PC-9 (cell line): Measurements from ENCODE around the gene PPP2R2B. TPM values are rescaled to one million over a fixed set of nuclear protein-coding genes. Genes with fewer than 3 reads are reported as not detected.

Experiments
- BruUV-seq: library from RNA; stranded (reverse); fragments of 400-500 nt; replicated peaks from 2 replicates; lab custom pipeline; 2021; lab: Mats Ljungman, UMichigan
- CTCF ChIA-PET: fragments of 300-600 bp; sonication (Branson Sonifier 250); formaldehyde crosslinking; loops from one replicate; lab custom pipeline; 2022; ENCODE audit warnings: antibody characterized with exemption; lab: Charles Lee
- POLR2A ChIA-PET: fragments of 300-600 bp; sonication (Branson Sonifier 250); formaldehyde crosslinking; loops from one replicate; lab custom pipeline; 2022; ENCODE audit warnings: antibody characterized with exemption; ENCODE audit not compliant: unreplicated experiment; lab: Charles Lee
- DNase-seq, 2 experiments: peaks; one replicate each; pipeline versions ENCODE4 v3.0.0 to v3.0.0-alpha.2; 2015 to 2022; ENCODE audit warnings: mixed read lengths in 1 of 2
- H2AFZ ChIP-seq: fragments of 200-600 bp; sonication (generic); 2 replicates; pipeline ENCODE4 v1.8.1; 2017; ENCODE audit warnings: antibody characterized with exemption
- H3F3A ChIP-seq: fragments of 200-600 bp; sonication (generic); 2 replicates; pipeline ENCODE4 v1.8.1; 2017; ENCODE audit warnings: antibody characterized with exemption, mild to moderate bottlenecking, low read depth; ENCODE audit not compliant: insufficient read depth
- H3K27ac ChIP-seq: fragments of 200-600 bp; sonication (generic); 2 replicates; pipeline ENCODE4 v1.6.1; 2016; ENCODE audit warnings: mixed run types
- H3K27me3 ChIP-seq: fragments of 200-600 bp; sonication (generic); 2 replicates; pipeline ENCODE4 v1.6.1; 2016; ENCODE audit warnings: low read depth, mixed run types; ENCODE audit not compliant: insufficient read depth
- H3K36me3 ChIP-seq: fragments of 200-600 bp; sonication (generic); 2 replicates; pipeline ENCODE4 v1.6.1; 2016; ENCODE audit warnings: low read depth, mixed run types
- H3K4me1 ChIP-seq: fragments of 200-600 bp; sonication (generic); replicated peaks from 2 replicates; pipeline ENCODE4 v1.6.1; 2016; ENCODE audit warnings: mixed run types; ENCODE audit not compliant: insufficient read depth
- H3K4me2 ChIP-seq: fragments of 200-600 bp; sonication (generic); 2 replicates; pipeline ENCODE4 v1.6.1; 2017; ENCODE audit warnings: mixed run types
- H3K4me3 ChIP-seq: fragments of 200-600 bp; sonication (generic); 2 replicates; pipeline ENCODE4 v1.6.1; 2016; ENCODE audit warnings: mixed run types
- H3K79me2 ChIP-seq: fragments of 200-600 bp; sonication (generic); 2 replicates; pipeline ENCODE4 v1.6.1; 2017; ENCODE audit warnings: low read depth, mixed run types
- H3K9me2 ChIP-seq: fragments of 200-600 bp; sonication (generic); 2 replicates; pipeline ENCODE4 v1.8.1; 2017; ENCODE audit warnings: mild to moderate bottlenecking; ENCODE audit not compliant: insufficient read depth
- H3K9me3 ChIP-seq: fragments of 200-600 bp; sonication (generic); 2 replicates; pipeline ENCODE4 v1.8.1; 2016; ENCODE audit warnings: low read depth; ENCODE audit not compliant: insufficient read depth
- H4K20me1 ChIP-seq: fragments of 200-600 bp; sonication (generic); 2 replicates; pipeline ENCODE4 v1.8.1; 2017; ENCODE audit not compliant: insufficient read depth
- EZH2 ChIP-seq: fragments of 200-600 bp; sonication (generic); IDR thresholded peaks from 2 replicates; pipeline ENCODE4 v1.8.0; 2017; ENCODE audit warnings: antibody characterized with exemption, low read depth
- intact Hi-C: fragments of 100-400 bp; cut with micrococcal nuclease; formaldehyde crosslinking; loops from one replicate; pipeline ENCODE4 v1.10.0; 2022; ENCODE audit not compliant: unreplicated experiment
- total RNA-seq: library from RNA; stranded (reverse); gene quantifications from 2 replicates; pipeline ENCODE4 v1.2.3, GENCODE V29; 2021
- TF ChIP-seq, protein P1 (sequence below): fragments of 200-600 bp; sonication (generic); conservative IDR thresholded peaks from 2 replicates; pipeline ENCODE4 v1.6.1; 2017; ENCODE audit warnings: mixed run types, antibody characterized with exemption, mild to moderate bottlenecking, moderate library complexity

PPP2R2B gene
- total RNA-seq, 1 experiment from 2014 or later = not detected

- no peaks in the 10 kb centered on the region for H3K9me3 ChIP-seq
- DNase-seq = no peak
- no peaks in the 10 kb centered on the region for H4K20me1 ChIP-seq
- no peak overlapping the region for H2AFZ ChIP-seq
- no peak overlapping the region for H3K4me2 ChIP-seq
- no peaks in the 10 kb centered on the region for H3F3A ChIP-seq
- no peak for TF ChIP-seq EZH2
- TF ChIP-seq, protein P1, sequence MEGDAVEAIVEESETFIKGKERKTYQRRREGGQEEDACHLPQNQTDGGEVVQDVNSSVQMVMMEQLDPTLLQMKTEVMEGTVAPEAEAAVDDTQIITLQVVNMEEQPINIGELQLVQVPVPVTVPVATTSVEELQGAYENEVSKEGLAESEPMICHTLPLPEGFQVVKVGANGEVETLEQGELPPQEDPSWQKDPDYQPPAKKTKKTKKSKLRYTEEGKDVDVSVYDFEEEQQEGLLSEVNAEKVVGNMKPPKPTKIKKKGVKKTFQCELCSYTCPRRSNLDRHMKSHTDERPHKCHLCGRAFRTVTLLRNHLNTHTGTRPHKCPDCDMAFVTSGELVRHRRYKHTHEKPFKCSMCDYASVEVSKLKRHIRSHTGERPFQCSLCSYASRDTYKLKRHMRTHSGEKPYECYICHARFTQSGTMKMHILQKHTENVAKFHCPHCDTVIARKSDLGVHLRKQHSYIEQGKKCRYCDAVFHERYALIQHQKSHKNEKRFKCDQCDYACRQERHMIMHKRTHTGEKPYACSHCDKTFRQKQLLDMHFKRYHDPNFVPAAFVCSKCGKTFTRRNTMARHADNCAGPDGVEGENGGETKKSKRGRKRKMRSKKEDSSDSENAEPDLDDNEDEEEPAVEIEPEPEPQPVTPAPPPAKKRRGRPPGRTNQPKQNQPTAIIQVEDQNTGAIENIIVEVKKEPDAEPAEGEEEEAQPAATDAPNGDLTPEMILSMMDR = no peak
- H3K4me1 ChIP-seq = no peaks in the 10 kb centered on the region
- ChIA-PET POLR2A (no interaction called here), CTCF (no interaction called here)
- intact Hi-C loops = no loop called here
- H3K27ac ChIP-seq = no peak overlapping the region
- no peaks in the 10 kb centered on the region for H3K36me3 ChIP-seq
- no peaks in the 10 kb centered on the region for H3K9me2 ChIP-seq
- peaks cover 5% of the 10 kb centered on the region; the same call in 1 of the 2 replicates for H3K27me3 ChIP-seq
- BruUV-seq = no TSS peak
- no peaks in the 10 kb centered on the region for H3K79me2 ChIP-seq
- no peak overlapping the region for H3K4me3 ChIP-seq
Measured at GRCh38 chr5:146781157-146781556, 97.4 kb downstream of the PPP2R2B start.

- Histone ChIP-seq H3K4me1 (no peaks in the 10 kb centered on the region), H3K27me3 (peaks cover 5% of the 10 kb centered on the region; the same call in 1 of the 2 replicates), H3K9me3 (no peaks in the 10 kb centered on the region), H3F3A (no peaks in the 10 kb centered on the region), H3K9me2 (0 out of 2 replicates have a peak, but pooled peaks cover 1% of the 10 kb centered on the region), H2AFZ (no peak overlapping the region), H3K4me3 (no peak overlapping the region), H4K20me1 (no peaks in the 10 kb centered on the region), H3K4me2 (no peak overlapping the region), H3K27ac (no peak overlapping the region), H3K36me3 (no peaks in the 10 kb centered on the region), H3K79me2 (no peaks in the 10 kb centered on the region)
- intact Hi-C loops = no loop called here
- no TSS peak for BruUV-seq
- ChIA-PET CTCF (no interaction called here), POLR2A (no interaction called here)
- no peak for TF ChIP-seq EZH2
- TF ChIP-seq, protein P1 = no peak
- no peak for DNase-seq
Measured at GRCh38 chr5:146779211-146779869, 99.2 kb downstream of the PPP2R2B start.

- POLR2A ChIA-PET = no interaction called here
- no TSS peak for BruUV-seq
- no peak for TF ChIP-seq EZH2
- TF ChIP-seq, protein P1 = no peak
Measured at GRCh38 chr5:146778795-146779194, 99.8 kb downstream of the PPP2R2B start.

More at GRCh38 chr5:146778795-146779194, 99.8 kb downstream of the PPP2R2B start:
- Histone ChIP-seq H3F3A (no peaks in the 10 kb centered on the region), H3K9me3 (no peaks in the 10 kb centered on the region), H3K4me1 (no peaks in the 10 kb centered on the region), H3K9me2 (0 out of 2 replicates have a peak, but pooled peaks cover 4% of the 10 kb centered on the region), H2AFZ (no peak overlapping the region), H3K36me3 (no peaks in the 10 kb centered on the region), H3K4me2 (no peak overlapping the region), H4K20me1 (no peaks in the 10 kb centered on the region), H3K27me3 (peaks cover 5% of the 10 kb centered on the region; the same call in 1 of the 2 replicates), H3K79me2 (no peaks in the 10 kb centered on the region), H3K4me3 (no peak overlapping the region), H3K27ac (no peak overlapping the region)
- intact Hi-C loops = no loop called here
- CTCF ChIA-PET = no interaction called here
- no peak for DNase-seq
